Upper lobe of right lung (tissue), 1 donor: Measurements from ENCODE around the gene MOSMO. TPM values are rescaled to one million over a fixed set of nuclear protein-coding genes. Genes with fewer than 3 reads are reported as not detected.
A peak's percentile ranks its signal among the peaks of the same experiment; 100 is the strongest.

Source experiments
- ATAC-seq: fragments of 200-7000 bp; cut with Tn5 transposase; one replicate; pipeline ENCODE4 v1.9.1; 2020; ENCODE audit warnings: mild to moderate bottlenecking, moderate library complexity
- DNase-seq: peaks from one replicate; pipeline ENCODE4 v3.0.0-alpha.2; 2020
- H3K27ac ChIP-seq: fragments of 200-600 bp; one replicate; pipeline ENCODE4 v1.8.0; 2022
- H3K27me3 ChIP-seq: fragments of 200-600 bp; one replicate; pipeline ENCODE4 v1.8.0; 2022; ENCODE audit warnings: mild to moderate bottlenecking
- H3K36me3 ChIP-seq: fragments of 200-600 bp; one replicate; pipeline ENCODE4 v1.8.0; 2022
- H3K4me1 ChIP-seq: fragments of 200-600 bp; one replicate; pipeline ENCODE4 v1.8.0; 2022
- H3K4me3 ChIP-seq: fragments of 200-600 bp; one replicate; pipeline ENCODE4 v1.8.0; 2022; ENCODE audit warnings: mild to moderate bottlenecking
- H3K9me3 ChIP-seq: fragments of 200-600 bp; one replicate; pipeline ENCODE4 v1.8.0; 2022
- CTCF ChIP-seq: fragments of 200-600 bp; IDR thresholded peaks from one replicate; pipeline ENCODE4 v1.8.0; 2022; ENCODE audit warnings: antibody characterized with exemption
- intact Hi-C: fragments of 100-400 bp; cut with DNase I; formaldehyde crosslinking; loops from one replicate; pipeline ENCODE4 v1.11.0; 2022
- total RNA-seq: library from RNA; stranded (reverse); fragmentation: NEBNext Ultra II Directional; extraction: Animal tissue kit (Norgen Biotek cat#: 25700); gene quantifications from one replicate; pipeline ENCODE4 v1.2.1, GENCODE V29; 2021
- donor health status: DM: no; HTN: yes; CAD: no; lungs with severe emphysema.

The MOSMO gene
- total RNA-seq, 1 donor from 2014 or later = 11.4 TPM

GRCh38 chr16:22093331-22093730 lies 85.4 kb downstream of the MOSMO start:
- Histone ChIP-seq H3K27ac (no peak overlapping the region), H3K9me3 (no peaks in the 10 kb centered on the region), H3K4me3 (no peak overlapping the region), H3K4me1 (no peaks in the 10 kb centered on the region), H3K36me3 (no peaks in the 10 kb centered on the region), H3K27me3 (no peaks in the 10 kb centered on the region)
- no peak for TF ChIP-seq CTCF
- intact Hi-C loops = no loop called here
- ATAC-seq (no peak), DNase-seq (no peak)

- Histone ChIP-seq H3K36me3 (no peaks in the 10 kb centered on the region), H3K4me3 (no peak overlapping the region), H3K27me3 (no peaks in the 10 kb centered on the region), H3K4me1 (no peaks in the 10 kb centered on the region), H3K9me3 (no peaks in the 10 kb centered on the region), H3K27ac (no peak overlapping the region)
- intact Hi-C loops = no loop called here
- no peak for TF ChIP-seq CTCF
- no peak for DNase-seq
- no peak for ATAC-seq
Measured at GRCh38 chr16:22093996-22094395, 86.1 kb downstream of the MOSMO start.

- peak; percentile 78 for ATAC-seq
- Histone ChIP-seq H3K4me1 (no peaks in the 10 kb centered on the region), H3K36me3 (no peaks in the 10 kb centered on the region), H3K9me3 (no peaks in the 10 kb centered on the region), H3K27me3 (no peaks in the 10 kb centered on the region), H3K4me3 (no peak overlapping the region), H3K27ac (no peak overlapping the region)
- DNase-seq = no peak
- TF ChIP-seq CTCF = peak; percentile 60
- intact Hi-C loops = no loop called here
Measured at GRCh38 chr16:22098405-22099255, 90.7 kb downstream of the MOSMO start.

- Histone ChIP-seq H3K9me3 (no peaks in the 10 kb centered on the region), H3K4me3 (no peak overlapping the region), H3K4me1 (no peaks in the 10 kb centered on the region), H3K27me3 (no peaks in the 10 kb centered on the region), H3K27ac (no peak overlapping the region), H3K36me3 (no peaks in the 10 kb centered on the region)
- TF ChIP-seq CTCF = no peak
- DNase-seq = no peak
- no peak for ATAC-seq
- intact Hi-C loops = no loop called here
Measured at GRCh38 chr16:22099256-22099975, 91.5 kb downstream of the MOSMO start.

- no peaks in the 10 kb centered on the region for H3K4me1 ChIP-seq
- H3K9me3 ChIP-seq = no peaks in the 10 kb centered on the region
- no peak overlapping the region for H3K27ac ChIP-seq
- H3K4me3 ChIP-seq = no peak overlapping the region
- ATAC-seq (no peak), DNase-seq (no peak)
- intact Hi-C loops = loop anchor here (10.0 kb wide), 1 partner anchor 81 kb away; no protein-coding TSS in a partner anchor
- no peaks in the 10 kb centered on the region for H3K27me3 ChIP-seq
- H3K36me3 ChIP-seq = no peaks in the 10 kb centered on the region
- TF ChIP-seq CTCF = no peak
Measured at GRCh38 chr16:22103441-22103840, 95.5 kb downstream of the MOSMO start.
